SU-DHL-6 (cell line): ENCODE data around the gene UHRF2.

Experiments used
- EZH2phosphoT487 ChIP-seq: fragments of 200-600 bp; sonication (generic), shearing (Covaris generic); conservative IDR thresholded peaks from 2 replicates; pipeline ENCODE4 v1.6.1; 2018; ENCODE audit warnings: mild to moderate bottlenecking, antibody characterized with exemption, low read length, moderate library complexity, mixed read lengths
- TF ChIP-seq, protein P1 (sequence below): fragments of 200-600 bp; sonication (generic); IDR thresholded peaks from one replicate; pipeline ENCODE4 v1.5.1; 2017; ENCODE audit warnings: antibody characterized with exemption, mild to moderate bottlenecking, low read length, moderate library complexity; ENCODE audit not compliant: insufficient read depth, poor library complexity, severe bottlenecking

DNA sequence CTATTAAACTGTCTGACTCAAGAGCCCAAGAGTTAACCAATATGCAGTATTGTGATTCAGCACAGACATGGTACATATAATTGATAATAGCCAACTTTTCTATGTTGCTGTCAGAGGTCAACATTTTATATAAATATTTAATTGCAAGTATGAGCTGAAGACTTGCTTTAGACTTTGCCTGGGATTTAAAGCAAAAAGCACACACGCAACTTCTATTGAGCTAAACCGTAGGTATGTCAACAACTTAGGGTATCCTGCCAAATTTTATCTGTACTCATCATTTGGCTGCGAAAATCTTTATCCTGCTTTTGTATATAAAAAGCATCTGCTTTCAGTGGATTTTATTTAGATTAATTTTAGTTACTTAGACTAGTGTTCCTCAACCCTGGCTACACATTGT is 27.4 kb downstream of the UHRF2 start:
- TF ChIP-seq, protein P1, sequence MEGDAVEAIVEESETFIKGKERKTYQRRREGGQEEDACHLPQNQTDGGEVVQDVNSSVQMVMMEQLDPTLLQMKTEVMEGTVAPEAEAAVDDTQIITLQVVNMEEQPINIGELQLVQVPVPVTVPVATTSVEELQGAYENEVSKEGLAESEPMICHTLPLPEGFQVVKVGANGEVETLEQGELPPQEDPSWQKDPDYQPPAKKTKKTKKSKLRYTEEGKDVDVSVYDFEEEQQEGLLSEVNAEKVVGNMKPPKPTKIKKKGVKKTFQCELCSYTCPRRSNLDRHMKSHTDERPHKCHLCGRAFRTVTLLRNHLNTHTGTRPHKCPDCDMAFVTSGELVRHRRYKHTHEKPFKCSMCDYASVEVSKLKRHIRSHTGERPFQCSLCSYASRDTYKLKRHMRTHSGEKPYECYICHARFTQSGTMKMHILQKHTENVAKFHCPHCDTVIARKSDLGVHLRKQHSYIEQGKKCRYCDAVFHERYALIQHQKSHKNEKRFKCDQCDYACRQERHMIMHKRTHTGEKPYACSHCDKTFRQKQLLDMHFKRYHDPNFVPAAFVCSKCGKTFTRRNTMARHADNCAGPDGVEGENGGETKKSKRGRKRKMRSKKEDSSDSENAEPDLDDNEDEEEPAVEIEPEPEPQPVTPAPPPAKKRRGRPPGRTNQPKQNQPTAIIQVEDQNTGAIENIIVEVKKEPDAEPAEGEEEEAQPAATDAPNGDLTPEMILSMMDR: no peak
- TF ChIP-seq EZH2phosphoT487: no peak
